ENCODE measurements around the gene THYN1. TPM values are rescaled to one million over a fixed set of nuclear protein-coding genes. Genes with fewer than 3 reads are reported as not detected.

The THYN1 gene
- polyA plus RNA-seq, 1 experiment, result 80.8 TPM

GRCh38 chr11:134278356-134278755 is 25.2 kb upstream of the THYN1 start:
- Histone ChIP-seq H3K9me3 (ENCODE audit: control insufficient read depth, insufficient read depth, low read length) (peaks cover 4% of the 10 kb centered on the region), H3K27me3 (ENCODE audit: control insufficient read depth, insufficient read depth, low read length) (peaks cover 52% of the 10 kb centered on the region), H3K4me3 (ENCODE audit: low read depth, low read length) (no peak overlapping the region), H3K27ac (ENCODE audit: low read depth, low read length) (no peak overlapping the region)
- DNase-seq (ENCODE audit: low read depth, low spot score), result no peak
- ChIA-PET CTCF (no interaction called here), POLR2A (no interaction called here)
- TF ChIP-seq CTCF (IDR thresholded peaks at IDR 0.05; ENCODE audit: low read depth, low read length), result no peak

DNA sequence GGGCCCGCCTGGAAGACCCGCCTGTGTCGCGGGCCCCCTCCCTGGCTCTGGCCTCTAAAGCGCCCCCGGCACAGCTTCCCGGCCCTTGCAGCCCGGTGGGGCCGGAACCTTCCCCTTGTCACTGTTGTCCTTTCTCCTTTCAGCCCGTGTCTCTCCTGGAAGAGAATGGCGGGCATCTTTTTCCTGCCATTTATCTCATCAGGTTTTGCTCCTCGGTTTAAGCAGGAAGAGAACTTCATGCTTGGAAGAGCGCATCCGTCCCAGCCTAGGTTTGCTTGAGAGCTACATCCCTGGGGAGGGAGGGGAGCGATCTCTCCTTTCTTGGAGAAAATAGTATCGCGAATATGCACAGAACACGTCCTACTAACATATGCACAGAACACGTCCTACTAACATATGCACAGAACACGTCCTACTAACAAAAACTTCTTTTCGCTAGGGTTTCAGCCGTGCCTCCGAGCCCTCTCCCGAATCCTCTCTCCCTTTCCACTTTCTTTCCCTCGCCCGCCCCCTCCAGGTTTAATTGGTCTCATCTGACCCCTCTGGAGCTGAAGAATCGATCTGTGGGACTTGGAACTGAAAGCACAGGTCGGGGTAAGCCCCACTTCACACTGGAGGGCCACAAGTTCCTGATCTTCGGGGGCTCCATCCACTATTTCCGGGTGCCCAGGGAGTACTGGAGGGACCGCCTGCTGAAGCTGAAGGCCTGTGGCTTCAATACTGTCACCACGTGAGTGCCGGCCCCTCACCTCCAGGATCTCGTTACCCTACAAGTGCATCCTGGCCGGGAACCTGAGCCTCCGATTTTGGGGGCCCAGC is 24.2 kb upstream of the THYN1 start:
- Histone ChIP-seq H3K4me3 (ENCODE audit: low read depth, low read length) (no peak overlapping the region), H3K9me3 (ENCODE audit: control insufficient read depth, insufficient read depth, low read length) (peaks cover 4% of the 10 kb centered on the region), H3K27me3 (ENCODE audit: control insufficient read depth, insufficient read depth, low read length) (peaks cover 61% of the 10 kb centered on the region), H3K27ac (ENCODE audit: low read depth, low read length) (no peak overlapping the region)
- ChIA-PET CTCF (no interaction called here), POLR2A (no interaction called here)
- DNase-seq (ENCODE audit: low read depth, low spot score), result no peak
- no peak for TF ChIP-seq CTCF (IDR thresholded peaks at IDR 0.05; ENCODE audit: low read depth, low read length)

GRCh38 chr11:134276396-134277182 is 23.4 kb upstream of the THYN1 start:
- Histone ChIP-seq H3K9me3 (ENCODE audit: control insufficient read depth, insufficient read depth, low read length) (peaks cover 4% of the 10 kb centered on the region; the same call in 1 of the 2 replicates), H3K27me3 (ENCODE audit: control insufficient read depth, insufficient read depth, low read length) (peaks cover 64% of the 10 kb centered on the region), H3K4me3 (ENCODE audit: low read depth, low read length) (0 out of 2 replicates have a peak overlapping the region, but pooled peaks have one; percentile 13), H3K27ac (ENCODE audit: low read depth, low read length) (no peak overlapping the region)
- CTCF ChIA-PET, result interaction anchor here (1.1 kb wide), 1 partner anchor 28 kb away, joined by 3 read pairs; no protein-coding TSS in a partner anchor
- POLR2A ChIA-PET, result no interaction called here
- no peak for TF ChIP-seq CTCF (IDR thresholded peaks at IDR 0.05; ENCODE audit: low read depth, low read length)
- no peak for DNase-seq (ENCODE audit: low read depth, low spot score)

DNA sequence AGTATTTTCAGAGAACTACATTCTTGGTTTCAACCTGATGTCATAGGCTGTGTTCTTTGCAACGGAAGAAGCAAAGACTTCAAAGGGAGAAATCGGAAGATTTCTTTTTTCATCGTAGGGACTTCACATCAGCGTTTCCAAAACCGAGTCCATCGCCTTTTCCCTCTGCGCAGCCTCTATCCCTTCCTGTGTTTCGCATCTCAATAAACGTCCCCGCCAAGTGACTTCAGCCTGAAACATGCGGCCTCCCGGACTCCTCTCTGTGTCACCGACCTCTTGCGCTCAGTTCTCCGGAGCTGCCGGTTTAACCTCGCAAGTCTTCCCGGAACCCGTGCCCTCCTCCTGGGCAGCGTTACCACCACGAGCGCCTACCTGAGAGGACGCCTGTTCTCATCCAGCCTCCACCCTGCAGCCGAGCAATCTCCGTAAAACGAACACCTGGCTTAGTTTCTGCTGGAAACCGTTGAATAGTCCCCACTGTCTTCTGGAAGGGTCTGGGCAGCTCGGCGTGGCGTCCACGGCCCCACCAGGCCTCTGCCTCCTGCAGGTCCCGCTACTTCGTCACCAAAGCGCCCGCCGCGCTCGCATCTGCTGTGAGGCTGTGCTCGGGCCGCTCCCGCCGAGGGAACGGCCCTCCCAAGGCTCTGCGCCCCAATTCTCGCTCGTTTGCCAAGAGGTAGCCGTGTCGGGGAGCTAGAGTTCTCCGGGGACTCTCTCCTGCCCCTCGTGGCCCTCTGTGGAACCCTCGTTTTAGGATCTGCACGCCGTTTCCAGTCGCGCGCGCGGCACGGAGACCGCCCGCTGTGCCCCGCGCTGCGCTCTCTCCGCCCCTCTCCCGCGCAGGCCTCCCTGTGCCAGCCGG is 22.6 kb upstream of the THYN1 start, which contains the start of gene GLB1L3:
TSS of gene GLB1L3 (plus strand) at position 846 of the 862 bp plus-strand sequence. CDS start 362 bp downstream, outside the sequence.
- Histone ChIP-seq H3K9me3 (ENCODE audit: control insufficient read depth, insufficient read depth, low read length) (peaks cover 4% of the 10 kb centered on the region; the same call in 1 of the 2 replicates), H3K27ac (ENCODE audit: low read depth, low read length) (no peak within 1 kb of the TSS), H3K27me3 (ENCODE audit: control insufficient read depth, insufficient read depth, low read length) (peaks cover 63% of the 10 kb centered on the region), H3K4me3 (ENCODE audit: low read depth, low read length) (0 out of 2 replicates have a peak within 1 kb of the TSS, but pooled peaks have one; percentile 13)
- ChIA-PET POLR2A (no interaction called here), CTCF (interaction anchor here (0.6 to 1.1 kb wide), 3 partner anchors 28 to 67 kb away, joined by 3 read pairs; no protein-coding TSS in a partner anchor)
- DNase-seq (ENCODE audit: low read depth, low spot score), result no peak
- peak; percentile 39 for TF ChIP-seq CTCF (IDR thresholded peaks at IDR 0.05; ENCODE audit: low read depth, low read length)

Data from AG04450 (cell line).